Trophoblast cell (in vitro differentiated cells and primary cell): ENCODE measurements around the gene FHL3.
"Not testable (repeated sequence)": the region's sequence is repeated elsewhere in the genome, so short reads cannot be mapped to it uniquely, and the experiment has no call there.

Source experiments
- DNase-seq, 2 donors: peaks; one replicate each; pipeline ENCODE4 v3.0.0-alpha.2; 2016
- H2AFZ ChIP-seq: 2 replicates; pipeline ENCODE4 v1.6.1; 2013; ENCODE audit warnings: low read length, moderate library complexity, mild to moderate bottlenecking; ENCODE audit not compliant: insufficient read depth, poor library complexity
- H2AK5ac ChIP-seq: 2 replicates; pipeline ENCODE4 v1.6.1; 2013; ENCODE audit warnings: mild to moderate bottlenecking, low read length
- H2BK120ac ChIP-seq: 2 replicates; pipeline ENCODE4 v1.6.1; 2013; ENCODE audit warnings: low read length, mild to moderate bottlenecking, moderate library complexity; ENCODE audit not compliant: insufficient read depth, poor library complexity
- H2BK12ac ChIP-seq: 2 replicates; pipeline ENCODE4 v1.6.1; 2013; ENCODE audit warnings: mild to moderate bottlenecking, low read length, moderate library complexity
- H2BK5ac ChIP-seq: 2 replicates; pipeline ENCODE4 v1.6.1; 2013; ENCODE audit warnings: low read length, low read depth, moderate library complexity, mild to moderate bottlenecking; ENCODE audit not compliant: poor library complexity
- H3K14ac ChIP-seq: 2 replicates; pipeline ENCODE4 v1.6.1; 2013; ENCODE audit warnings: mild to moderate bottlenecking, low read length
- H3K18ac ChIP-seq: 2 replicates; pipeline ENCODE4 v1.6.1; 2013; ENCODE audit warnings: mild to moderate bottlenecking, low read length
- H3K23ac ChIP-seq: 2 replicates; pipeline ENCODE4 v1.6.1; 2013; ENCODE audit warnings: low read length
- H3K27ac ChIP-seq: 2 replicates; pipeline ENCODE4 v1.5.1; 2013; ENCODE audit warnings: low read depth, mild to moderate bottlenecking, inconsistent platforms, low read length, moderate library complexity
- H3K27me3 ChIP-seq: 2 replicates; pipeline ENCODE4 v1.6.1; 2013; ENCODE audit warnings: inconsistent platforms, mild to moderate bottlenecking, low read length, moderate library complexity; ENCODE audit not compliant: insufficient read depth
- H3K36me3 ChIP-seq, 2 experiments: 1 replicate in 1 of 2; 2 replicates in 1 of 2; pipeline ENCODE4 v1.6.1; 2013; ENCODE audit warnings: low read length in 2 of 2, mild to moderate bottlenecking in 2 of 2, moderate library complexity in 1 of 2; ENCODE audit not compliant: insufficient read depth in 2 of 2, control insufficient read depth in 1 of 2
- H3K4ac ChIP-seq: 2 replicates; pipeline ENCODE4 v1.6.1; 2013; ENCODE audit warnings: low read depth, mild to moderate bottlenecking, low read length, moderate library complexity
- H3K4me1 ChIP-seq, 2 experiments: 1 replicate in 1 of 2; 2 replicates in 1 of 2; pipeline ENCODE4 v1.6.1; 2013; ENCODE audit warnings: low read length in 2 of 2, mild to moderate bottlenecking in 2 of 2, moderate library complexity in 1 of 2; ENCODE audit not compliant: insufficient read depth in 2 of 2, control insufficient read depth in 1 of 2
- H3K4me2 ChIP-seq: 2 replicates; pipeline ENCODE4 v1.6.1; 2013; ENCODE audit warnings: inconsistent platforms, mild to moderate bottlenecking, low read length, moderate library complexity
- H3K4me3 ChIP-seq: 2 replicates; pipeline ENCODE4 v1.5.1; 2013; ENCODE audit warnings: mild to moderate bottlenecking, low read depth, low read length, inconsistent platforms
- H3K79me1 ChIP-seq: one replicate; pipeline ENCODE4 v1.6.1; 2013; ENCODE audit warnings: low read length
- H3K79me2 ChIP-seq: 2 replicates; pipeline ENCODE4 v1.6.1; 2013; ENCODE audit warnings: low read length, mild to moderate bottlenecking; ENCODE audit not compliant: control insufficient read depth, insufficient read depth, poor library complexity
- H3K9ac ChIP-seq: 2 replicates; pipeline ENCODE4 v1.6.1; 2013; ENCODE audit warnings: mild to moderate bottlenecking, low read length
- H3K9me3 ChIP-seq: 2 replicates; pipeline ENCODE4 v1.6.1; 2013; ENCODE audit warnings: low read depth, mild to moderate bottlenecking, control low read depth, inconsistent platforms, low read length; ENCODE audit not compliant: insufficient read depth
- H4K12ac ChIP-seq: 2 replicates; pipeline ENCODE4 v1.6.1; 2013; ENCODE audit warnings: low read depth, mild to moderate bottlenecking, low read length, moderate library complexity
- H4K8ac ChIP-seq: 2 replicates; pipeline ENCODE4 v1.6.1; 2013; ENCODE audit warnings: low read depth, mild to moderate bottlenecking, low read length, moderate library complexity
- H4K91ac ChIP-seq: one replicate; pipeline ENCODE4 v1.6.1; 2013; ENCODE audit warnings: low read depth, mild to moderate bottlenecking, low read length, moderate library complexity
- WGBS: extraction: QIAGEN DNeasy Blood & Tissue Kit; methylation state at CpG from one replicate; pipeline ENCODE4 v1.1.7; 2013; ENCODE audit warnings: missing lambda C conversion rate; ENCODE audit not compliant: insufficient read length, insufficient coverage; ENCODE audit errors: extremely low coverage; 5-methylcytosine and 5-hydroxymethylcytosine counted together

FHL3 gene

DNA sequence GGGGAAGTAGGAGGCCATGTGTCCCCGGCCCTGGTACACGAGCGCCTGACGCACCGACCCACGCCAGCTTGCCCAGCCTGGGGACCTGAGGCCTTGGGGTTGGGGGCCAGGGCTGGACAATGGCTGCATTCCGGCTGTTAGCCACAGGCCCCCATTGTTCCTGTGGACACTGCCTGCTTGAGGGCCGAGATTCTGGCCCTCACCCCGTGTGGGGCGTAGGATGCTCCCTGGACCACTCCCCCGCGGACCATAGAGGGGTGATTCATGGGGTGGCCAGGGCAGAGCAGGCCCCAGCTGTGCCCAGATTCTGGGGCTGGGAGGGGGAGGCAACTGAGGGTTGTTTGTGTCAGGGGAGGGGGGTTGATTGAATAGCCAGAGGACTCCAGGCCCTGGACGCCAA is 29.6 kb upstream of the FHL3 start:
- Histone ChIP-seq H3K18ac (no peak overlapping the region), H2BK120ac (no peak overlapping the region), H3K27me3 (no peaks in the 10 kb centered on the region), H3K79me2 (no peaks in the 10 kb centered on the region), H4K91ac (no peak overlapping the region), H4K12ac (no peak overlapping the region), H3K14ac (no peak overlapping the region), H3K36me3 (no peaks in the 10 kb centered on the region), H3K4me2 (no peak overlapping the region), H3K79me1 (peaks cover 3% of the 10 kb centered on the region), H3K27ac (no peak overlapping the region), H2AFZ (no peak overlapping the region), H3K4me3 (no peak overlapping the region), H2AK5ac (no peak overlapping the region), H3K4ac (no peak overlapping the region), H3K23ac (no peak overlapping the region), H2BK5ac (no peak overlapping the region), H4K8ac (no peak overlapping the region), H3K9ac (no peak overlapping the region), H3K4me1 (peaks cover 9 to 13% of the 10 kb centered on the region in 2 experiments), H3K9me3 (no peaks in the 10 kb centered on the region), H2BK12ac (no peak overlapping the region)
- no peak for DNase-seq
- WGBS, result no CpG with 5 or more reads among the region's 13 CpGs

DNA sequence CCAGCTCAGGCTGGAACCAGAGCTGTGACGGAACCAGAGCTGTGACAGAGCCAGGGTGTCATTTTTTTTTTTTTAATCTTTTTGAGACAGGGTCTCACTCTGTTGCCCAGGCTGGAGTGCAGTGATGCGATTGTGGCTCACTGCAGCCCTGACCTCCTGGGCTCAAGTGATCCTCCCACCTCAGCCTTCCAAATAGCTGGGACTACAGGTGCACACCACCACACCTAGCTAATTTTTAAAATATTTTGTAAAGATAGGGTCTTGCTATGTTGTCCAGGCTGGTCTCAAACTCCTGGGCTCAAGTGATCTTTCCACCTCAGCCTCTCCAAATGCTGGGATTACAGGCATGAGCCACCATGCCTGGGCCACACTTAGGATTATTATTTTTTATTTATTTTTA is 27.7 kb upstream of the FHL3 start:
- H3K9me3 ChIP-seq, H2BK12ac ChIP-seq, H3K4ac ChIP-seq, H2AFZ ChIP-seq, H3K18ac ChIP-seq, H3K23ac ChIP-seq, H3K27me3 ChIP-seq, H3K79me2 ChIP-seq, H2BK120ac ChIP-seq, H3K36me3 ChIP-seq, H4K91ac ChIP-seq, H4K12ac ChIP-seq, H2BK5ac ChIP-seq, H3K79me1 ChIP-seq, H2AK5ac ChIP-seq, H3K27ac ChIP-seq, H3K9ac ChIP-seq, DNase-seq, H3K14ac ChIP-seq, H4K8ac ChIP-seq, H3K4me3 ChIP-seq, H3K4me2 ChIP-seq: not testable (repeated sequence)
- no CpG with 5 or more reads among the region's 2 CpGs for WGBS
- peaks cover 17 to 19% of the 10 kb centered on the region in 2 experiments for H3K4me1 ChIP-seq

DNA sequence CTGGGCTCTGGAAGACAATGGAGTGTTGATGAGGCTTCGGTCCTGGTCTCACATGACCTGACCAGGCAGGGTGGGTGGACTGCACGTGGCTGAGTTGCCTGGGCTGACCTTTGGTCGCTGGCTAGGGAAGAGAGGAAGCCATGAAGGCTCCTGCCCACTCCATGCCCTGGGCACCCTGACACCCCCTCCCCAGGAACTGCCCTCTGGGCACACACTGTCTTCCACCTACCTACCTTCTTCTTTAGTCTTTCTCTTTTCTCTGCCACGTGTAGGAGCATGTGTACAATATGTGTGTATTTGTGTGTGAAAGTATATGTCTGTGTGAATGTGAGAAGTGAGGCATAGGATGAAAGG is 26.2 kb upstream of the FHL3 start:
- DNase-seq, result no peak
- Histone ChIP-seq H4K91ac (no peak overlapping the region), H3K4ac (no peak overlapping the region), H3K27me3 (no peaks in the 10 kb centered on the region), H4K12ac (no peak overlapping the region), H3K9ac (no peak overlapping the region), H4K8ac (no peak overlapping the region), H2BK12ac (no peak overlapping the region), H3K18ac (no peak overlapping the region), H3K4me1 (peaks cover 17 to 19% of the 10 kb centered on the region in 2 experiments), H3K4me3 (no peak overlapping the region), H3K14ac (no peak overlapping the region), H3K79me2 (no peaks in the 10 kb centered on the region), H3K79me1 (peaks cover 6% of the 10 kb centered on the region), H3K23ac (no peak overlapping the region), H2BK5ac (no peak overlapping the region), H3K36me3 (peaks cover under 1 to 5% of the 10 kb centered on the region in 2 experiments), H2BK120ac (no peak overlapping the region), H3K27ac (no peak overlapping the region), H2AFZ (no peak overlapping the region), H3K9me3 (no peaks in the 10 kb centered on the region), H3K4me2 (no peak overlapping the region), H2AK5ac (no peak overlapping the region)
- WGBS, result no CpG with 5 or more reads among the region's 4 CpGs

DNA sequence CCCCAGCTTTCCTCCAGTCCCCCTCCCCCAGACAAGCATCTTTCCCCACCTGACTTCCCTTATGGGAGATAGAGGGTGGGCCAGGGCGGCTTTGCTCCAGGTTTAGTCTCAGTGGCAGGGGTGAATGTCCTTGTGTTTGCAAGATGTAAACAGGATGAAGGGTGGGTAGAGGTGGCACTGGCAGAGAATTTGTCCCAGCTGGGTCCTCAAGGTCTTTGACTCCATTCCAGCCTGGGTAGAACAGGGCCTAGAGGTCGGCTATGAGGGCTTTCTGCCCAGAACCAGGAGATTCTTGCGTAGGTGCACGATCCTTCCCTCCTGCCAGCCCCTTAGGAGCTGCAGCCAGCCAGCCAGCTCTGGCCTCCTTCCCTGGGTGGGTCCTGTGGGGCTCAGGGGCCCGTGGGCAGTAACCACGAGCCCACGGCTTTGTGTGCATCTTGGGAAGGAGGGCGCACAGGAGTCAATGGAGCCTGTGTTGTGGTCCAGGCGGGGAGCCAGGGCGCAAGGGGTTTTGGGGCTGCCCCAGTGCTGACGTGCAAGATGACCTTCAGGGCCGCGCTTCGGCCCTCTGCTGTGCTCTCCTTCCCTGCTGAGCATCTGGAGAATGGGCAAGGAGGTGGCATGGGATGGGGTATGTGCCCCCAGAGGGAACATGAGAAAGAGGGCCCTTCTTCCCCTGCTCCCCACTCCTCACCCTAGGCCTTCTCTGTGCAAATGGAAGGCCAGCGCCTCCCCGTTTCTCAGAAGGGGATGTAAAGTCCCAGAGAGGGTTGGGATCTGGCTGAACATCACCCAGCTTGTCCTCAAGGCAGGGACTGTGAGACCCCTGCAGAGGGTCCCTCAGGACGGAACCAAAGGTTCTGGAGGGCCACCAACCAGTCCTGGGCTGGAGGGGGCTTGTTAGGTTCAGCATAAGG is 25.5 kb upstream of the FHL3 start:
- Histone ChIP-seq H2AFZ (no peak overlapping the region), H3K14ac (no peak overlapping the region), H2BK120ac (peak overlapping the region; percentile 18), H3K79me2 (no peaks in the 10 kb centered on the region), H3K4me1 (peaks cover 17 to 19% of the 10 kb centered on the region in 2 experiments), H3K4me3 (no peak overlapping the region), H4K8ac (no peak overlapping the region), H3K23ac (no peak overlapping the region), H3K27ac (no peak overlapping the region), H4K12ac (no peak overlapping the region), H3K27me3 (no peaks in the 10 kb centered on the region), H2AK5ac (peak overlapping the region; percentile 11), H3K79me1 (peaks cover 6% of the 10 kb centered on the region), H3K18ac (peak overlapping the region; percentile 20), H2BK5ac (no peak overlapping the region), H3K4me2 (no peak overlapping the region), H3K36me3 (peaks cover 6 to 9% of the 10 kb centered on the region in 2 experiments), H2BK12ac (no peak overlapping the region), H3K9ac (no peak overlapping the region), H3K9me3 (no peaks in the 10 kb centered on the region), H4K91ac (peak overlapping the region; percentile 10), H3K4ac (no peak overlapping the region)
- no peak for DNase-seq
- no CpG with 5 or more reads among the region's 17 CpGs for WGBS
